ENCODE data around the gene SLC2A1.

The SLC2A1 gene

DNA sequence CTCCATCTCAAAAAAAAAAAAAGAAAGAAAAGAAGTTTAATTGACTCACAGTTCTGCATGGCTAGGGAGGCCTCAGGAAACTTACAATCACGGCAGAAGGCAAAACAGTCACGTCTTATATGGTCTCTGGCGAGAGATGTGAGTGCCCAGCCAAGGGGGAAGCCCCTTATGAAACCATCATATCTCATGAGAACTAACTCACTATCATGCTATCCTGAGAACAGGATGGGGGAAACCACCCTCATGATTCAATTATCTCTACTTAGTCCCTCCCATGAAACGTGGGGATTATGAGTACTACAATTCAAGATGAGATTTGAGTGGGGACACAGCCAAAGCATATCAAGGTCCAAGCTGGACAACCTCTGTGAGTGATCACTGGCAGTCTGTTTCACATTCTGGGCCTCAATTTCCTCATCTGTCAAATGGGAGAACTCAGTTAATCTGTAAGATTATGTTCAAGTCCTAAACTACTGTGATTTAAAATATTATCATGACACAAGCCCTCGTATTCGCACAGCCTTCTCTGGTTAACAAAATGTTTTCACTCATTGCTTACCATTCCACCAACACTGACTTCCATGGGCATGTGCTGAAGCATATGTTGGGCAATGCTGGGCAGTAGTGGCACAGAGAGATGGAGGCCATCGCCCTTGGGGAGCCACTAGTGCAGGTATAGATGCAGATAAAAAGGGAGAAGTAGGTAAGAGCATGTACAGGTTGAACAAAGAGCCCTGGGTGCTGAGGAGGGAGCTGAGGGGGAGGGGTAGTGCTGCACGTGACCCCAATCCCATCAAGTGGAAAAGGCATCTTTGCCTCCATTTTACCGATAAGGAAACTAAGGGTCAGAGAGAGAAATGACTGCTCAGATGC is 46.2 kb upstream of the SLC2A1 start:
- no peaks in the 10 kb centered on the region for H3K79me2 ChIP-seq (ENCODE audit: low read length)
- no peaks in the 10 kb centered on the region for H3K9me3 ChIP-seq (ENCODE audit: insufficient read depth, low read length)
- H3K36me3 ChIP-seq (replicated peaks; ENCODE audit: low read depth, low read length) = no peaks in the 10 kb centered on the region
- no peak overlapping the region for H3K9ac ChIP-seq (ENCODE audit: low read length)
- H2AFZ ChIP-seq (ENCODE audit: low read depth, low read length) = no peak overlapping the region
- H4K20me1 ChIP-seq (ENCODE audit: insufficient read depth, low read length) = no peaks in the 10 kb centered on the region
- no peak for TF ChIP-seq EZH2phosphoT487 (IDR thresholded peaks at IDR 0.05; ENCODE audit: low read depth)
- TF ChIP-seq, protein P1, sequence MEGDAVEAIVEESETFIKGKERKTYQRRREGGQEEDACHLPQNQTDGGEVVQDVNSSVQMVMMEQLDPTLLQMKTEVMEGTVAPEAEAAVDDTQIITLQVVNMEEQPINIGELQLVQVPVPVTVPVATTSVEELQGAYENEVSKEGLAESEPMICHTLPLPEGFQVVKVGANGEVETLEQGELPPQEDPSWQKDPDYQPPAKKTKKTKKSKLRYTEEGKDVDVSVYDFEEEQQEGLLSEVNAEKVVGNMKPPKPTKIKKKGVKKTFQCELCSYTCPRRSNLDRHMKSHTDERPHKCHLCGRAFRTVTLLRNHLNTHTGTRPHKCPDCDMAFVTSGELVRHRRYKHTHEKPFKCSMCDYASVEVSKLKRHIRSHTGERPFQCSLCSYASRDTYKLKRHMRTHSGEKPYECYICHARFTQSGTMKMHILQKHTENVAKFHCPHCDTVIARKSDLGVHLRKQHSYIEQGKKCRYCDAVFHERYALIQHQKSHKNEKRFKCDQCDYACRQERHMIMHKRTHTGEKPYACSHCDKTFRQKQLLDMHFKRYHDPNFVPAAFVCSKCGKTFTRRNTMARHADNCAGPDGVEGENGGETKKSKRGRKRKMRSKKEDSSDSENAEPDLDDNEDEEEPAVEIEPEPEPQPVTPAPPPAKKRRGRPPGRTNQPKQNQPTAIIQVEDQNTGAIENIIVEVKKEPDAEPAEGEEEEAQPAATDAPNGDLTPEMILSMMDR (IDR thresholded peaks at IDR 0.05; ENCODE audit: low read depth, low read length) = no peak
- no peak overlapping the region for H3K27ac ChIP-seq (ENCODE audit: low read length)
- 0 out of 2 replicates have a peak, but pooled peaks cover 3% of the 10 kb centered on the region for H3K4me1 ChIP-seq (ENCODE audit: low read length)
- H3K4me2 ChIP-seq (ENCODE audit: low read length) = no peak overlapping the region
- H3K27me3 ChIP-seq (ENCODE audit: low read depth, low read length) = no peaks in the 10 kb centered on the region
- H3K4me3 ChIP-seq (ENCODE audit: low read length) = no peak overlapping the region

DNA sequence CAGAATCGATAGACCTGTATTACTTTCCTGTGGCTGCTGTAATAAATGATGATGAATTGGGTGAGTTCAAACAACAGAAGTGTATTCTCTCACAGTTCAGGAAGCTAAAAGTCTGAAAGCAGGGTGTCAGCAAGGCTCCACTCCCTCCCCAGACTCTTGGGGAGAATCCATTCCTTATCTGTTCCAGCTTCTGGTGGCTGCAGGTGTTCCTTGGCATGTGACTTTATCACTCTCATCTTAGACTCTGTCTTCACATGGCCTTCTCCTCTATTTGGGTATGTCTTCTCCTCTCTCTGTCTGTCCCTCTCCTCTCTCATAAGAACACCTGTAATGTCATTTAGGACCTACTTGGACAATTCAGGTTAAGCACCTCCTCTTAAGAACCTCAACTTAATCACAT is 44.1 kb upstream of the SLC2A1 start:
- TF ChIP-seq EZH2phosphoT487 (IDR thresholded peaks at IDR 0.05; ENCODE audit: low read depth) = no peak
- Histone ChIP-seq H3K9ac (ENCODE audit: low read length) (no peak overlapping the region), H4K20me1 (ENCODE audit: insufficient read depth, low read length) (no peaks in the 10 kb centered on the region), H3K4me1 (ENCODE audit: low read length) (no peaks in the 10 kb centered on the region), H3K79me2 (ENCODE audit: low read length) (no peaks in the 10 kb centered on the region), H3K27ac (ENCODE audit: low read length) (no peak overlapping the region), H2AFZ (ENCODE audit: low read depth, low read length) (no peak overlapping the region), H3K4me3 (ENCODE audit: low read length) (no peak overlapping the region), H3K27me3 (ENCODE audit: low read depth, low read length) (no peaks in the 10 kb centered on the region), H3K36me3 (replicated peaks; ENCODE audit: low read depth, low read length) (no peaks in the 10 kb centered on the region), H3K4me2 (ENCODE audit: low read length) (no peak overlapping the region), H3K9me3 (ENCODE audit: insufficient read depth, low read length) (no peaks in the 10 kb centered on the region)

DNA sequence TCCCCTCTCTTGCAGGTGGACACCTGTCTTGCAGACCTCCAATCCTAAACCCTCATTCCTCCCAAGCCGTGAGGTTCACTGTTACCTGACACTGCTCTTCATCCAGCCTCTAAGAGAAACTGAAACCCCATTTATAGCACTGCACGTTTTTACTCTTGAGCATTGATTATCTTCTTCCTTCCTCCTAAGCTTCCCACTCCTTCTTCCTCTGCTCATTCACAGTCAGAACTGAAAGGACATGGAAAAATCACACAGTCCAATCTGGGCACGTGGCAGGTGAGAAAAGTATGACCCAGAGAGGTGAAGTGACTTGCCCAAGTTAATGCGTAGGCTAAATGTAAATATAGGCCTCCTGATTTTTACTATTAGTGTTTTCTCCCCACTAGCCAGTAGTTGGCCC is 43.4 kb upstream of the SLC2A1 start:
- Histone ChIP-seq H3K4me3 (ENCODE audit: low read length) (no peak overlapping the region), H2AFZ (ENCODE audit: low read depth, low read length) (no peak overlapping the region), H3K27me3 (ENCODE audit: low read depth, low read length) (no peaks in the 10 kb centered on the region), H3K27ac (ENCODE audit: low read length) (no peak overlapping the region), H3K79me2 (ENCODE audit: low read length) (no peaks in the 10 kb centered on the region), H3K36me3 (replicated peaks; ENCODE audit: low read depth, low read length) (no peaks in the 10 kb centered on the region), H3K9me3 (ENCODE audit: insufficient read depth, low read length) (no peaks in the 10 kb centered on the region), H4K20me1 (ENCODE audit: insufficient read depth, low read length) (no peaks in the 10 kb centered on the region), H3K9ac (ENCODE audit: low read length) (no peak overlapping the region), H3K4me2 (ENCODE audit: low read length) (no peak overlapping the region), H3K4me1 (ENCODE audit: low read length) (no peaks in the 10 kb centered on the region)
- TF ChIP-seq EZH2phosphoT487 (IDR thresholded peaks at IDR 0.05; ENCODE audit: low read depth) = no peak
- TF ChIP-seq, protein P1 (IDR thresholded peaks at IDR 0.05; ENCODE audit: low read depth, low read length) = no peak

DNA sequence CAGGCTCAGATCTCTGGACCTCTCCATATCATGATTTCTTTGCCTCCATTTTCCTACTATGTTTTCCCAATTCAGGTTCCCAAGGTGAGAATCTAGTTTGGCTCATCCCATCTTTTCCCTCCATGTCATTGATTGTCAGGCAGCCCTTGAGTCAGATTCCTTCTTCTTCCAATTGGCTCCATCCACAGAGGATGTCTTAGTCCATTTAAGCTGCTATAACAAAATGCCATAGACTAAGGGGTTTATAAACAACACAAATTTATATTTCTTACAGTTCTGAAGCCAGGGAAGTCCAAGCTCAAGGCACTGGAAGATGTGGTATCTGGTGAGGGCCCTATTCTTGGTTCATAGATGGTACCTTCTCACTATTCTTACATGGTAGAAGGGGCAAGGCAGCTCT is 42.8 kb upstream of the SLC2A1 start:
- TF ChIP-seq, protein P1 (IDR thresholded peaks at IDR 0.05; ENCODE audit: low read depth, low read length) = no peak
- TF ChIP-seq EZH2phosphoT487 (IDR thresholded peaks at IDR 0.05; ENCODE audit: low read depth) = no peak
- no peak overlapping the region for H3K4me3 ChIP-seq (ENCODE audit: low read length)

More for the DNA sequence above, 42.8 kb upstream of the SLC2A1 start:
- no peaks in the 10 kb centered on the region for H3K79me2 ChIP-seq (ENCODE audit: low read length)
- no peaks in the 10 kb centered on the region for H3K9me3 ChIP-seq (ENCODE audit: insufficient read depth, low read length)
- H3K27me3 ChIP-seq (ENCODE audit: low read depth, low read length) = no peaks in the 10 kb centered on the region
- H3K4me2 ChIP-seq (ENCODE audit: low read length) = no peak overlapping the region
- no peak overlapping the region for H2AFZ ChIP-seq (ENCODE audit: low read depth, low read length)
- H4K20me1 ChIP-seq (ENCODE audit: insufficient read depth, low read length) = no peaks in the 10 kb centered on the region
- no peak overlapping the region for H3K27ac ChIP-seq (ENCODE audit: low read length)
- H3K4me1 ChIP-seq (ENCODE audit: low read length) = no peaks in the 10 kb centered on the region
- H3K9ac ChIP-seq (ENCODE audit: low read length) = no peak overlapping the region
- H3K36me3 ChIP-seq (replicated peaks; ENCODE audit: low read depth, low read length) = no peaks in the 10 kb centered on the region

Measured in OCI-LY3 (cell line).